CMK (cell line): Measurements from ENCODE around the gene ZNF783.
"Not testable (repeated sequence)": the region's sequence is repeated elsewhere in the genome, so short reads cannot be mapped to it uniquely, and the experiment has no call there.

Experiments
- DNase-seq: peaks from one replicate; pipeline ENCODE4 v3.0.0-alpha.2; 2010; ENCODE audit warnings: low read depth

ZNF783 gene

GRCh38 chr7:149300620-149301285 is 38.8 kb downstream of the ZNF783 start:
- DNase-seq, result no peak

- DNase-seq, result no peak
Measured at GRCh38 chr7:149302222-149302621, 40.2 kb downstream of the ZNF783 start.

- DNase-seq, result no peak
Measured at GRCh38 chr7:149302865-149303264, 40.9 kb downstream of the ZNF783 start.

GRCh38 chr7:149304006-149304405 is 42.0 kb downstream of the ZNF783 start:
- DNase-seq, result no peak

GRCh38 chr7:149306854-149307253 is 44.9 kb downstream of the ZNF783 start:
- DNase-seq, result no peak

GRCh38 chr7:149307775-149308501 is 45.9 kb downstream of the ZNF783 start:
- no peak for DNase-seq

- DNase-seq, result no peak
Measured at GRCh38 chr7:149310113-149310836, 48.3 kb downstream of the ZNF783 start.

GRCh38 chr7:149310990-149311573 is 49.1 kb downstream of the ZNF783 start:
- DNase-seq, result no peak

DNA sequence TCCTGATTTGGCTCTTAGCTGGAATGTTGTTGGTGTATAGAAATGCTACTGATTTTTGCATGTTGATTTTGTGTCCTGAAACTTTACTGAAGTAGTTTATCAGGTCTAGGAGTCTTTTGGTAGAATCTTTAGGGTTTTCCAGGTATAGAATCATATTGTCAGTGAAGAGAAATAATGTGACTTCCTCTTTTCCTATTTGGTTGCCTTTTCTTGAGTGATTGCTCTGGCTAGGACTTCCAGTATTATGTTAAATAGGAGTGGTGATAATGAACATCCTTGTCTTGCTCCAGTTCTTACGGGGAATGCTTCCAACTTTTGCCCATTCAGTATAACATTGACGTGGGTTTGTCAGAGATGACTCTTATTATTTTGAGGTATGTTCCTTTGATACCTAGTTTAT is 52.0 kb downstream of the ZNF783 start:
- no peak for DNase-seq

DNA sequence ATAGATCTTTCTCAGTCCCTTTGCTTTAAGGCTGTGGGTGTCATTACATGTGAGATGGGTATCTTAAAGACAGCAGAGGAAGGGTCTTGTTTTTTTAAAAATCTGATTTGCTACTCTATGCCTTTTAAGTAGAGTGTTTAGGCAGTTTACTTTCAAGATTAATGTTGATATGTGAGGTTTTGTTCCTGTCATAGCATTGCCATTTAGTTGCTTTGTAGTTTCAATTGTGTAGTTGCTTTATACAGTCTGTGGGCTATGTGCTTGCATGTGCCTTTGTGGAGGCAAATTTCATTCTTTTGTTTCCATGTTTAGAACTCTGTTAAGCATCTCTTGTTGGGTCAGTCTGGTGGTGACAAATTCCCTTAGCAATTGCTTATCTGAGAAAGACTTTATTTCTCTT is 54.6 kb downstream of the ZNF783 start:
- DNase-seq, result no peak

GRCh38 chr7:149317496-149317895 is 55.5 kb downstream of the ZNF783 start:
- DNase-seq, result no peak

DNA sequence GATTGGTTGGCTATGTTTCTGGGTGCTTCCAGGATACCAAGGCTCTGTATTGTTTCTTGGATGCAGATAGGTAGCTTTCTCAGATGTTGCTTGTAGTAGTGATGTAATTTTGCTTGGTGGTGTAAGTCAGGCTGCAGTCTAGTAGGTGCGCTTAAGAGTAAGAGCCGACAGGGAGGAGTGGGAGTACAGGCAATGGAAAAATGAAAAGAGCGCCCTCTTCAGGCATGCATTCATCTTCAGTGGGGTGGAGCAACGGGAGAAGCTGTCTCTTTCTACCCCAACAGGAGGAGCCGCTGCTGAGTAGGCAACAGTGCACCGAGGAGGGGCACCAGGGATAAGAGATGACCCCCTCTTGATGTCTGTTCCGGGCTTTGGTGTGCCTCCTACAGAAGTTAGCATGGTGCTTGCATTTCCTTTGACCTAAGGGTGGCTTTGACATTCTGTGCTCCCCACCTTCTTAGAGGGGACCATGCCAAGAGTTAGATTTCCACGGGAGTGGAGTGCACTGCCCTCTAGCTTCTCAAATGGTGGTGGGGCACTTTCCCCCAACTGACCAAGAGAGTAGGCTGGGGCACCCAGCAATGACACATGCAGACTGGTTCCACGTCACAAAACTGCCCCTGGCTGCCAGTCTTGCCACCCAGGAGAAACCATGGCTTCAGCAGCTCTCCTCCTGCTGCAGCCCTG is 56.1 kb downstream of the ZNF783 start:
- no peak for DNase-seq

GRCh38 chr7:149319376-149319775 is 57.4 kb downstream of the ZNF783 start:
- no peak for DNase-seq

- DNase-seq, result no peak
Measured at GRCh38 chr7:149320313-149321124, 58.5 kb downstream of the ZNF783 start.

- DNase-seq, result not testable (repeated sequence)
Measured at GRCh38 chr7:149321125-149321905, 59.3 kb downstream of the ZNF783 start.

GRCh38 chr7:149321978-149322541 is 60.1 kb downstream of the ZNF783 start:
- DNase-seq, result no peak

- no peak for DNase-seq
Measured at GRCh38 chr7:149322737-149323136, 60.7 kb downstream of the ZNF783 start.

DNA sequence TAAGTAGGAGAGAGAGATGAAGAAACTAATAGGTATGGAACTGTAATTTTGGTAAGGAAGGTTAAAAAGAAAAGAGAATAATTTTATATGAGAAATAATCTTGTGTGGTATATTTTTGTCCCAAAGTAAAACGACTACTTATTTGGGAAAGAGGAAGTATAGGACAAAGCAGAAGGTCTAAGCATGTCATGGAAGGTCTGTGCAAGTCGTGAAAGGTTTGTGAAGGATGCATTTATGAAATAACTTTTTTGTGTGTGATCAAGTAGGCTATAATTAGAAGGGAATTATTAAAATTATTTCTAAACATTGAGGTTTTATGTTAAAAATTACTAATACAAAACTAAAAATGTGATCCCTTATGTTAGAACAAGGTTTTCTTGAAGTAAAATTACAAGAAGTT is 63.3 kb downstream of the ZNF783 start:
- no peak for DNase-seq

DNA sequence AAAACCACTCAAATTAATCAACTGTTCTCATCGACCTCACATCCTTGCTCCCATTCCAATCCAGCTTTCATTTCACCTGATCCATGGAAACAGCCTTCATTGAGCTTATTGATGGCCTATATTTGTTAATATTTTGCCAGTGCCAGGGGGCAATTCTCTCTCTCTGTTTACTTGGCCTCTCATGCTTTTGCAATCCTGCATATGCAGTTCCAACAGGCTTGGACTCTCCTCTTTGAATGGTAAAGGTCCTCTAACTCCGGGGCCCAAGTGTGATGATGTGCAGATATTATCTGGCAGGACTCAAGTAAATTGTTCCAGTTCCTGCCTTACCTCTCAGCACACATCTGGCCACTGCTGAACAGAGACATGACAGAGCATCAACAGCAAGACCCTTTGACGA is 67.3 kb downstream of the ZNF783 start:
- no peak for DNase-seq

DNA sequence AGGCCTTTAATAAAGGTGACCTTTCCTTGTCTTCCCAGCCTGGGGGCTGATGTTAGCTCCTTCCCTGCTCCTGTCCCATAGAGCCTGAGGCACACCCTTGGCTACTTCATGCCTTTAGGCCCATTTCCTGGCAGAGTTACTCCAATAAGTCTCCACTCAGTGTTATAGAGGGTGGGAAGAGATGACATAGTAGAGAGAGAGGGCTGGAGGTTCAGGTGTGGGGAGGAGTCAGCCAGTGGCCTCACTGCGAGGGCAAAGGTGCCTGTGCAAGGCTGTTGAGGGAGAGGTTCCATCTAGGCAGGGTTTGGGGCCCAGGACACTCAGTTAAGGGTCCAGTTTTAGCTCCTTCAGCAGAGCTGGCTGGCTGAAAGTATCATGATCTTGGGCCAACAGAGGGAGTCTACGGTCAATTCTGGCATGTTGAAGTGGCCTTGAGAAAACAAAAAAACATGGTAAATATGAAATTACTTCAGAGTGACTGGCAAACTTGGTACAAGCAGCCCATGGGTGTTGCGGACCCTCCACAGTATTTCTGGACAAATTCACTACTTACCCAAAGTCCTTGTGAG is 67.9 kb downstream of the ZNF783 start:
- DNase-seq, result no peak
